GM19351 (cell line): Measurements from ENCODE around the gene ABCA2.

Experiments
- ATAC-seq: cut with Tn5 transposase; IDR thresholded peaks from one replicate; pipeline ENCODE4 v1.9.1; 2021; ENCODE audit warnings: mild to moderate bottlenecking, moderate library complexity; ENCODE audit not compliant: unreplicated experiment

Gene ABCA2

GRCh38 chr9:136983656-136984314, 44.3 kb downstream of the ABCA2 start:
- no peak for ATAC-seq

GRCh38 chr9:136983167-136983566, 44.9 kb downstream of the ABCA2 start:
- ATAC-seq: no peak

GRCh38 chr9:136982232-136983051, 45.6 kb downstream of the ABCA2 start, which contains the start of gene LCNL1:
Gene LCNL1, plus strand, starts transcription at chr9:136982993. Its CDS starts 594 bp downstream, at chr9:136983587.
- ATAC-seq: no peak

GRCh38 chr9:136981588-136982231, 46.3 kb downstream of the ABCA2 start:
- no peak for ATAC-seq

- no peak for ATAC-seq
These were observed 47.2 kb downstream of the ABCA2 start for GRCh38 chr9:136980669-136981478.

- no peak for ATAC-seq
These were observed 48.1 kb downstream of the ABCA2 start for GRCh38 chr9:136979769-136980587.

GRCh38 chr9:136978865-136979544, 49.0 kb downstream of the ABCA2 start:
- ATAC-seq: no peak

GRCh38 chr9:136978073-136978864, 49.8 kb downstream of the ABCA2 start:
- no peak for ATAC-seq

GRCh38 chr9:136977649-136978072, 50.4 kb downstream of the ABCA2 start:
- ATAC-seq: no peak

GRCh38 chr9:136977223-136977622, 50.8 kb downstream of the ABCA2 start, which contains the start of gene PTGDS:
Gene PTGDS, plus strand, starts transcription at chr9:136977504. Its CDS starts 75 bp downstream, at chr9:136977579.
- no peak for ATAC-seq

GRCh38 chr9:136975644-136976043, 52.4 kb downstream of the ABCA2 start:
- ATAC-seq: no peak

- no peak for ATAC-seq
These were observed 53.1 kb downstream of the ABCA2 start for GRCh38 chr9:136974817-136975535.

GRCh38 chr9:136973618-136974617, 54.1 kb downstream of the ABCA2 start:
- no peak for ATAC-seq

GRCh38 chr9:136972743-136973142, 55.3 kb downstream of the ABCA2 start:
- no peak for ATAC-seq

- no peak for ATAC-seq
These were observed 55.7 kb downstream of the ABCA2 start for GRCh38 chr9:136972335-136972734.

GRCh38 chr9:136971746-136972145, 56.3 kb downstream of the ABCA2 start:
- ATAC-seq: no peak

- no peak for ATAC-seq
These were observed 57.7 kb downstream of the ABCA2 start for GRCh38 chr9:136970361-136970760.
